Subcutaneous abdominal adipose tissue (tissue), 5 donors: Measurements from ENCODE around the gene ACP7.

ENCODE experiments used
- H3K27ac ChIP-seq: one replicate; pipeline ENCODE4 v1.7.0; 2013; ENCODE audit warnings: low read depth, mild to moderate bottlenecking, inconsistent platforms, low read length, moderate library complexity
- H3K27me3 ChIP-seq, 5 donors: one replicate each; pipeline ENCODE4 v1.7.0; 2013; ENCODE audit warnings: low read length in 5 of 5, inconsistent platforms in 1 of 5; ENCODE audit not compliant: control insufficient read depth in 5 of 5, insufficient read depth in 4 of 5
- H3K36me3 ChIP-seq, 5 donors: one replicate each; pipeline ENCODE4 v1.7.0; 2013; ENCODE audit warnings: low read length in 5 of 5; ENCODE audit not compliant: control insufficient read depth in 5 of 5, insufficient read depth in 5 of 5
- H3K4me1 ChIP-seq, 5 donors: one replicate each; pipeline ENCODE4 v1.7.0; 2013; ENCODE audit warnings: low read length in 5 of 5, mild to moderate bottlenecking in 3 of 5, moderate library complexity in 1 of 5; ENCODE audit not compliant: control insufficient read depth in 5 of 5, insufficient read depth in 5 of 5
- H3K4me3 ChIP-seq, 5 donors: one replicate each; pipeline ENCODE4 v1.7.0; 2013; ENCODE audit warnings: low read length in 5 of 5, low read depth in 1 of 5
- H3K9ac ChIP-seq, 5 donors: one replicate each; pipeline ENCODE4 v1.7.0; 2013; ENCODE audit warnings: low read length in 5 of 5, mild to moderate bottlenecking in 4 of 5, moderate library complexity in 3 of 5
- H3K9me3 ChIP-seq, 5 donors: one replicate each; pipeline ENCODE4 v1.7.0; 2013; ENCODE audit warnings: low read length in 5 of 5; ENCODE audit not compliant: control insufficient read depth in 5 of 5
- donor health status: healthy.
- donor health status: healthy.
- donor health status: healthy.
- donor health status: healthy.
- donor health status: healthy.

The ACP7 gene, protein sequence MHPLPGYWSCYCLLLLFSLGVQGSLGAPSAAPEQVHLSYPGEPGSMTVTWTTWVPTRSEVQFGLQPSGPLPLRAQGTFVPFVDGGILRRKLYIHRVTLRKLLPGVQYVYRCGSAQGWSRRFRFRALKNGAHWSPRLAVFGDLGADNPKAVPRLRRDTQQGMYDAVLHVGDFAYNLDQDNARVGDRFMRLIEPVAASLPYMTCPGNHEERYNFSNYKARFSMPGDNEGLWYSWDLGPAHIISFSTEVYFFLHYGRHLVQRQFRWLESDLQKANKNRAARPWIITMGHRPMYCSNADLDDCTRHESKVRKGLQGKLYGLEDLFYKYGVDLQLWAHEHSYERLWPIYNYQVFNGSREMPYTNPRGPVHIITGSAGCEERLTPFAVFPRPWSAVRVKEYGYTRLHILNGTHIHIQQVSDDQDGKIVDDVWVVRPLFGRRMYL

DNA sequence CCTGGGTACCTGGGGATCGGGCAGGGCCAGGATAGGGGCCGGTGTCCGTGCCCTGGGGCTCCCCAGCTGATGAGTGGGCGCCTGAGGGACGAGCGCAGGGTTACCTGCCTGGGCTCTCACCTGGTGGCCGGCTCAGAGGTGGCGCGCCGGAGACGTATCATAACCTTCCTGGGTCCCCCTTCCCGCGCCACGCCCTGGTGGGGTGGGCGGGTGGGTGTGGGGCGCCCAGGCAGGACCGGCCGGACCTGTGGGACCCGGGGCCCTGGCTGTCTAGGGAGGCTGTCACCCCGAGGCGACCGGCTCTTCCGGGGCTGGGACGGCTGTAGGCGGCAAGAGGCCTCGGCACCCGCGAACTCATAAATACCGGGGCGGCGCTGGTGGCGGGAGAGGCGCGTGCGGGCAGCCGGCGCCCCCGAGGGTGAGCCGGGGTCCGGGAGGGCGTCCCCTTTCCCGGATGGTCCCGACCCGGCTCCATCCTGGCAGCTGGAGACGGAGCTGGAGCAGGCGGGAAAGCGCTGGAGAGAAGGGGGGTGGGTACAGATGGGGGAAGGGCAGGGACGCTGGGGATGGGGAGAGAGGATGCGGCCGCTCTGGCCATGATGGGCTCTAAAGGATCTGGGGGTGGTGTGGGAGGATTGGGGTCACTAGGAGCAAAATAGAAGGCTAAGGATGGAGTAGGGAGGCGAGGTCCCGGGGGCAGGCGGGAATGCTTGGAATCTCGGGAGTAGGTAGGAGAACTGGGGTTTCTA is at the start of gene ACP7:
TSS of gene ACP7 (plus strand) at position 386 of the 749 bp plus-strand sequence. CDS start 902 bp downstream, outside the sequence.
- Histone ChIP-seq H3K27ac (no peak within 1 kb of the TSS), H3K36me3 (no peaks in the 10 kb centered on the region), H3K4me1 (peaks cover 0 to 12% (median 10%) of the 10 kb centered on the region in 5 donors), H3K27me3 (peaks cover 21 to 44% (median 27%) of the 10 kb centered on the region in 5 donors), H3K9me3 (no peaks in the 10 kb centered on the region), H3K4me3 (no peak within 1 kb of the TSS), H3K9ac (no peak within 1 kb of the TSS)

DNA sequence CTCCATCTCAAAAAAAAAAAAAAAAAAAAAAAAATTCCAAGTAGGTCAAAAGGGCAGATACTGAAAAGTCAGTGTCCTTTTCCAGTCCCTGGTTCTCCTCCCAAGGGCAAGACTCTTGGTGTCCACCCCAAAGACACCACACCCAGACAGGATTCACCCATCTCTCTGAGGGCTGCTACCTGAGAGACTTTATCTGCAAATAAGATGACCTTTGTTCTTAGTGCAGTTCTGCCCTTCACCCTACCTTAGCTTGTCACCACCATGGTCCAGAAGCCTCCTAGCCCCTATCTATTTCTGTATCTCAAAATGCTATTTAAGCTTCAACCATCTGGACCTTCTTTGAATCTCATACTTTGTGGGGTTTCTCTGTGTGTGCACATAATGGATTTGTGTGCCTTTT is 47.6 kb upstream of the ACP7 start:
- Histone ChIP-seq H3K4me1 (peaks cover 0 to 29% (median 20%) of the 10 kb centered on the region in 5 donors), H3K9me3 (no peaks in the 10 kb centered on the region), H3K4me3 (no peak overlapping the region)

DNA sequence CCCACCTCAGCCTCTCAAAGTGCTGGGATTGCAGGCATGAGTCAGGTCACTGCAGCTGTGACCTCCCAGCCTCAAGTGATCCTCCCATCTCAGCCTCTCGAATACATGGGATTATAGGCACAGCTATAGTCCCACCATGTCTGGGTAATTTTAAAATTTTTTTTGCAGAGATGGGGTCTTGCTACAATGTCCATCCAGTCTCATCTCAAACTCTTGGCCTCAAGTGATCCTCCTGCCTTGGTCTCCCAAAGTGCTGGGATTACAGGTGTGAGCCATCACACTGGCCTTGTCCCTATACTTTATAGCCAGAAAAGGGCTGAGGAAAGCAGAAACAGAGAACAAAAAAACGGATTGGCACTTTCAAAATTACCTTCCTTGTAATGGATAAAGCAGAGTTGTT is 47.0 kb upstream of the ACP7 start:
- H3K36me3 ChIP-seq, result no peaks in the 10 kb centered on the region
- no peak overlapping the region for H3K27ac ChIP-seq
- peaks cover 0 to 23% (median 14%) of the 10 kb centered on the region in 5 donors for H3K4me1 ChIP-seq
- no peak overlapping the region for H3K4me3 ChIP-seq
- H3K27me3 ChIP-seq, result peaks cover 0 to 6% (median 0%) of the 10 kb centered on the region in 5 donors
- no peaks in the 10 kb centered on the region for H3K9me3 ChIP-seq
- H3K9ac ChIP-seq, result no peak overlapping the region

More for the DNA sequence above, 47.6 kb upstream of the ACP7 start:
- H3K9ac ChIP-seq, result no peak overlapping the region
- no peaks in the 10 kb centered on the region for H3K36me3 ChIP-seq
- H3K27me3 ChIP-seq, result peaks cover 0 to 6% (median 0%) of the 10 kb centered on the region in 5 donors
- no peak overlapping the region for H3K27ac ChIP-seq

DNA sequence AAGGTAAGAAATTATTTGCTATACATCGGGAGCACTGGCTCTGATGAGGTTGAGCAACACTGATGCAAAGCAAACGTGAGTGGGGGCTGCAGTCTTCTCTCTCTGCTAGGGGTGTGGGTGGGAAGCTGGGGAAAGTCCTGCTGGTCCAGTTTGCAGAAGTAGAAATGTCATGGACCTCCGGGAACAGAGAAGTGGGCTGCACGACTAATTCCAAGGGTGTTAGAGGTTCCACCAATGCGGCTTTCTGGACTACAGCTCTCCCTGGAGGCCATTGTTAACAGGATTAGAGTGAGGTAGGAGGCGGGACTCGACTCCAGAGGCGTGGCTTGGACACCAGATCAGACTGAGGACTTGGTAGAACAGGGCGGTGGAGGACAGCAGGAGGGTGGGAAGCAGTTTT is 46.1 kb upstream of the ACP7 start:
- H3K9ac ChIP-seq, result no peak overlapping the region

DNA sequence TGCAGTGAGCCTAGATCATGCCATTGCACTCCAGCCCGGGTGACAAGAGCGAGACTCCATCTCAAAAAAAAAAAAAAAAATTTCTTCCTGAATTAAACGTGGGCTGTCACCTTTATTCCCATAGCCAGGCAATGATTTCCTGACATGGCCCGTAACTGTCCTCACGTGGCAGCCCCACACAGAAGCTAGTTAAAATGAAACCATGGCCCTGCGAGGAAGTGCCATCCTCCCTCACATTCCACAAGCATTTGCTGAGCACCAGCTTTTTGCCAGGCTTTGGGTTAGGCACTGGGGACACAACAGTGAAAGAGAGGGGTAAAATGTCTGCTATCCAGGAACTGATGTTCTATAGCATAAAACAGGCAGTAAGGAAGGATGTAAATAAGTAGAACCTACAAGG is 38.7 kb upstream of the ACP7 start:
- Histone ChIP-seq H3K9me3 (no peaks in the 10 kb centered on the region), H3K27me3 (no peaks in the 10 kb centered on the region), H3K27ac (no peak overlapping the region), H3K9ac (no peak overlapping the region), H3K4me3 (no peak overlapping the region), H3K36me3 (no peaks in the 10 kb centered on the region), H3K4me1 (no peaks in the 10 kb centered on the region)

More for the DNA sequence above, 46.1 kb upstream of the ACP7 start:
- peaks cover 0 to 6% (median 0%) of the 10 kb centered on the region in 5 donors for H3K27me3 ChIP-seq
- no peak overlapping the region for H3K4me3 ChIP-seq
- H3K4me1 ChIP-seq, result peaks cover 0 to 14% (median 6%) of the 10 kb centered on the region in 5 donors
- no peaks in the 10 kb centered on the region for H3K36me3 ChIP-seq
- H3K9me3 ChIP-seq, result no peaks in the 10 kb centered on the region
- H3K27ac ChIP-seq, result no peak overlapping the region

DNA sequence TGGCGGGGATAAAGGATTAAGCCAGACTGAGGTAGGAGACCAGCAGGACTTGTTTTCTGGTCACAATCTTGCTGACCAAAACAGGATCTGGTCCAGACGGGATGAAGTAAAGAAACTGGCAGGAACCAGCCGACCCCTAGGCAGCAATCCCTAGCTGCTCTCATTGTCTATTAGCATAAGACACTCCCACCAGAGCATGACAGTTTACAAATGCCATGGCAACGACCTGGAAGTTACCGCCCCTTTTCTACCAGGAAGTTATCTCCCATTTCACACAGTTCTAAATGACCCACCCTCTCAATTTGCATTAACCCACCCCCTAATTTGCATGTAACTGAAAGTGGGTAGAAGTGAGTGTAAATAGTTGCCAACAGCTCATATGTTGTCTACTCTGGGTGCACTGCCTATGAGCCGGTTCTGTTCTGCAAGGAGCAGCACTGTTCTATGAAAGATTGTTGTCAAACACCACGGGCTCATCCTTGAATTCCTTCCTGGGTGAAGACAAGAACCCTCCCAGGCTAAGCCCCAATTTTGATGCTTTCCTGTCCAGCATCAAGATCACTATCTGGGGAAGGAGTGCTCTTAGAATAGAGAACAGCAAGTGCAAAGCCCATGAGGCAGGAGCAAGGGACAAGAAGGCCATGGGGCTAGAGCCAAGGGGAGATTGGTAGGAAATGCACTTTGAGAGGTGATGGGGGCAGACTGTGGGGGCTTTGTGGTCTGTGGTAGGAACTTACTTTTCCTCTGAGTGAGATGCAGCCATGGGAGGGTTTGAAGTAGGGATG is 37.9 kb upstream of the ACP7 start:
- Histone ChIP-seq H3K9me3 (no peaks in the 10 kb centered on the region), H3K27ac (no peak overlapping the region), H3K36me3 (no peaks in the 10 kb centered on the region), H3K27me3 (no peaks in the 10 kb centered on the region), H3K9ac (no peak overlapping the region), H3K4me1 (no peaks in the 10 kb centered on the region), H3K4me3 (no peak overlapping the region)

DNA sequence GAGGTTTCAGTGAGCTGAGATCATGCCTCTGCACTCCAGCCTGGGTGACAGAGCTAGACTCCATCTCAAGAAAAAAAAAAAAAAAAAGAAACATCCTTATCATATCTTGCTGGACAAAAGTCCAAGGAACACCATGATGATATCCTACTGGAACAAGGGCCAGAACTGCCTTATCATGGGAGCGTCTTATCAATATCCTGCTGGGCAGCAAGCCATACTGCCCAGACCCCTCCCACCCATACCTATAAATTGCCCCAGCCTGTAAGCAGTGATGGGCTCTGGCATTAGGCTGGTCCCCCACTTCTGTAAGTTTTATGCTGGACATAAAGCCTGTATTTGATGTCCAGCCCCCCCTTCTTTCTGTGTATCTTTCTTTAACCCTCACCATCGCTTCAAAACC is 37.1 kb upstream of the ACP7 start:
- Histone ChIP-seq H3K9ac (no peak overlapping the region), H3K27me3 (no peaks in the 10 kb centered on the region), H3K4me3 (no peak overlapping the region), H3K4me1 (no peaks in the 10 kb centered on the region), H3K27ac (no peak overlapping the region), H3K36me3 (no peaks in the 10 kb centered on the region), H3K9me3 (no peaks in the 10 kb centered on the region)

DNA sequence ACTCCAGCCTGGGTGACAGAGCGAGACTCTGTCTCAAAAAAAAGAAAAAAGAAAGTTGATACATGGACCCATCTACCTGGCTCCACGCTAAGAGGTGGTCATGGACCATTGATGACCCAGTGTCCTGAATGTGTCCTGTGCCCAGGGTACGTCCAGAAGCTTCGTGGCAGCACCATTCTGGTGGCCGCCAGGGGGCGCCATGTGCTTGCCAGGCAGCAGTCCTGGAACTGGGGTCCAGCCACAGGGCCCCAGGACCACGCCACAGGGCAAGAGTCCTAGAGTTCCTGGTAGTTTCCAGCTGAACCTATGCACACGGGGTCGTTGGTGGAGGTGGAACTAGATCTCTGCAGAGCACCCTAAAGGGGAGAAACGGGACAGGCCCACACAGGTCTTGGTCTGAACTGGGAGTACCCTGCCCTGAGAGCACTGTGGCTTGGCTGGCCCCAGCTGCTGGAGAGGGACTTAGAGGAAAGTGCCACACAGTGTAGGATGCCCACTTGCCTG is 31.9 kb upstream of the ACP7 start:
- Histone ChIP-seq H3K27ac (no peak overlapping the region), H3K9ac (no peak overlapping the region), H3K4me3 (no peak overlapping the region), H3K36me3 (no peaks in the 10 kb centered on the region), H3K9me3 (peaks cover 0 to 6% (median 5%) of the 10 kb centered on the region in 5 donors), H3K27me3 (no peaks in the 10 kb centered on the region), H3K4me1 (no peaks in the 10 kb centered on the region)

DNA sequence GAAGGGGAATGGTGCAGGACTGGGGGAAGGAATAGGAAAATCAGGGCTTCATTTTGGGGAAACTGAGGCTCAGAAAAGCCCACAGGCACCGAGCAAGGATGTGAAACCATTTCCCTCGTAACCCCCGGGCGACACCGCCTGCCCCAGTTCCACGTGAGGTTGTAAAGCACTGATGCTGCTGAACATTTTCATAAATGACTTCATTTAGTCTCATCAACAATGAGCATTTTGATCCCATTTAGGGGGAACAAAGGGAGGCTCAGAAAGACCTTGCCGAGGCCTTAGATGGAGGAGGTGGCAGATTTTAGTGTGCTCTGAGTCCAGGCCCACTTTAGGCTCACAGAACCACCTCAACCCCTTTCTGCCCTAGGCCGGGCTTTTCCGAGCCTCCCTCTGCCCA is 31.3 kb upstream of the ACP7 start:
- no peak overlapping the region for H3K4me3 ChIP-seq
- no peaks in the 10 kb centered on the region for H3K4me1 ChIP-seq
- no peaks in the 10 kb centered on the region for H3K36me3 ChIP-seq
- H3K27ac ChIP-seq, result no peak overlapping the region
- H3K9me3 ChIP-seq, result peaks cover 0 to 6% (median 5%) of the 10 kb centered on the region in 5 donors
- H3K27me3 ChIP-seq, result no peaks in the 10 kb centered on the region
- no peak overlapping the region for H3K9ac ChIP-seq
